NCI-H2081 treated with DMSO at 0.1 percent for 48 hours (cell line): ENCODE results near the gene TANGO2.

Experiments
- DNase-seq: peaks from one replicate; lab custom pipeline; 2025; lab: John Stamatoyannopoulos, UW

TANGO2 gene

DNA sequence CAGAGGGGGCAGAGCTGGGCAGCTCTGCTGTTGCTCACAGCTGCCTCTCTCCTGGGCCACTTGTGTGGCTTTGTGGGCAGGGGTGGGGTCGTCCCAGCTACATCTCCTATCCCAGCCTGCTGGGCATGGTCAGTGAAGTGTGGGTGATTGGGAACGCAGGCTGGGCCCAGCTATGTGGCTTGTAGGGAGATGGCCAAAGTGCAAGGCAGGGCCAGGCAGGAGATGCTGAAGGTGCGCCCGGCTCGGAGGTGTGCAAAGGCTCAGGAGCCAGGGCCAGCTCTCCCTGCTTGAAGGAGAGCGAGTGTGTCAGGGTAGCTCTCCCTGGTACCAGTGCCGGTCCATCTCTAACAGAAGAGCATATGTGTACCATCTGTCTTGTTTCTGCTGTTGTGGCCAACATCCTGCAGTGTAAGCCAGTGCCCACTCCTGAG lies 86.6 kb downstream of the TANGO2 start:
- DNase-seq, result no peak

DNA sequence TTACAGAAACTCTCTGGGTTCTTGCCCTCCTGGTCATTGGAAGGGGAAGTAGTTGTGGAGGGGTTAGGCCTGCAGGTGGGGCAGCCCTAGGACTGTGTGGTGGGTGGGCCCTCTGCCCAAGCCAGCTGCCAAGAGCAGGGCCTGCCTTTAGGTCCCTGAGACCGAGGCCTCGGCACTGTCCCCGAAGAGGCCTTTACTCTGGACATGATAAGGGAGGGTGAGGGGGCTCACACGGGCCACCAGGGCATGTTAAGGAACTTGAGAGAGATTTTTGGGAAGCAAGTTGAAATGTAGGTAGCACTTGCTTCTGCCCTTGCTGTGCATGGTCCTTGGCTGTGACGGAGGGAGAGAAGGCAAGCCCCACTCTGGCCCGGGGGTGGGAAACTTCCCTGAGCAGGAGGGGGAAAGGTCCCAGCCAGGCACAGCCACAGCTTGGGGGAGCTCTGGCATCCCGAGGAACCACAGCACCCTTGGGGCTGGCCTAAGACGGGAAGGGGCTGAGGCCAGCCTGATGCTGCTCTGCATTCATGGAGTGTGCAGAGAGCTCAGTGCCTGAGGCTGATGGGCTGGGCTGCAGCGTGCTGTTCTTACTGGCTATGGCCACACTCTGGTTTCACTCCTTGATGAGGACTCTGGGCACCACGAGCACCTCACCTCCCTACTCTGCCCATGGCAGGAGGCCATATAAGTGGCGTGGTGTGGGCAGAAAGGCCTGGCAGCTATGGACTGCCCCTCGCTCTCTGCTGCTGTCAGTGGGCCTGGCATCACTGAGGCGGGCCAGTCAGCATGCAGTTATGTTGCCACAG lies 87.2 kb downstream of the TANGO2 start:
- no peak for DNase-seq

DNA sequence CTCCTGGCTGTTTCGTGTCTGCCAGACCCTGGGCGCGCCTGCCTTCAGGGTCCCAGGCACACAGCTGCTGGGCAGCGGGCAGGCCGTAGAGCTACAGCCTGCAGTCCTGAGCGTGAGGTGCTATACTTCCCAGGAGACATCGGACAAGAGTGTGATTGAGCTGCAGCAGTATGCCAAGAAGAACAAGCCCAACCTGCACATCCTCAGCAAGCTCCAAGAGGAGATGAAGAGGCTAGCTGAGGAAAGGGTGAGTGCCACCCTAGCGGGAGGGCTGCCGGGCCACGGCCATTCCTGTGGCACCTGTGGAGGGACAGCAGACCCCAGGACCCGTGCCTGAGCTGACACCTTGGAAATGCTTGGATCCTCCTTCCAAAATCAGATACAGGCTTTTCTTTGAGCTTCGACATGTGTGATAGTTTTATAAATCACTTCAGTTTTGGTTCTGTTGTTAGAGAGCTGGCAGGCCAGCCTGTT lies 87.9 kb downstream of the TANGO2 start:
- no peak for DNase-seq

DNA sequence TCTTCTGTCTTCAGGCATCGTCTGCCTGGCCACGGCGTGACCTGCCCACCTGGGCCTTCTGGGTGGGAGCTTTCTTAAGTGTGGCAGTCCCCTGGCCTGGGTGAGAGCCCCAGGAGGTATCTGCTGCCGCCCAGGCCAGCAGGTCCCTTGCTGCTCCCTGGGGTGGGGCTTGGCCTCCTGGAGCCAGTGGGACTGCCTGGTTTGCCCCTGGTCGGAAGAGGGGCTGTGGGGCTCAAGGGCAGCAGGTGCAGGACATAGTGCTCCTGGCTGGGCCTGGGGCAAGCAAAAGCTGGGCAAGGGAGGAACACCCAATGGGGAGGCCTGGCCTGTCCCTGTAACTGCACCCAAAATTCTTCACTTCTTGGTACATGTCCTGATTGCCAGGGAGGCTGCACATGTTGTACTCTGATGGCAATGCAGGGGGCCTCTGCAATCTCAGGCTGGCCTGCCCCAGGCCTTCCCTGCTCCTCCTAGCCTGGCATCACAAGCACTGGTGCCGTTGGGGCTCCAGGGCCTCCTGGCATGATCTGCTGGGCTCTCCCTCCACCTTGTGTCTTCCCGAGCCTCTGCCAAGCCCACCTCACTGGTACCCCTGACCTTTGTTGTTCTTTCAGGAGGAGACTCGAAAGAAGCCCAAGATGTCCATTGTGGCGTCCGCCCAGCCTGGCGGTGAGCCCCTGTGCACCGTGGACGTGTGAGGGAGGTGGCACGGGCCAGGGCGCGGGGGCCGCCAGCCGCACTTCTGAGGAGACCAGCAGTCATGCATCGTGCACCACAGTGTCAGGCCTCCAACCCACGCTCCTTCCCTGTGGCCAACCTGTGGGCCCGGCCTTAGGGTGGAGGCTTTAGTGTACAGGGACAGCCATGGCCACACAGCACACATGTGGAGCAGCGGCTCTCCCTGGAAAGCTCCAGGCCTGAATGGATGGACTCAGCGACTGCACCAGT lies 88.8 kb downstream of the TANGO2 start:
- DNase-seq, result no peak

DNA sequence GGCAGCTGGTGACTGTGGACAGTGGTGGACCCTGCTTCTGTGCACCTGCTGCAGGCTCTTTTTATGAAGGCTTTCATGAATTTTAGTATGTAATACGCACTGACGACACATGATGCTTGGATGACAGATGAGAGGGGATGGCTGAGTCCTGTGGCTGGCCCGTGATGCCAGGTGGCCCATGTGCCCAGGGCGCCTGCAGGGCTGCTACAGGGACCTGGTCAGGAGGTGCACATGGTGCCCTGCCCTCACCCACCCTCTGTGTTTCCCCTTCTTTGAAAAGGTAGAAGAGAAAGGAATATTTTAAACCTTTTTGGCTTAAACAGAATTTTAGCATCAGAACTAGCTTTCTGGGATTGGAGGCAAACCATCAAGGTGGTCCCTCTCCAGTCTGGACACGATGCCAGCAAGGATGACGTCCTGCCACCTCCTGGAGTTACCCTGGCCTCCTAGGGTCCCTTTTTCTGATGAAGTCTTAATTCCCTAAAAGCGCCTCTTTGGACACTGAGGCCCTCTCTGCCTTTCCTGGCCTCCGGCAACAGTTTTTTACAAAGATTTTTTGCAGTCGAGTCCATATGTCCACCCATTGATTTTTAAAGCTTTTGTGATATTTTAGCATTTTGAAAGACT lies 89.6 kb downstream of the TANGO2 start:
- no peak for DNase-seq

DNA sequence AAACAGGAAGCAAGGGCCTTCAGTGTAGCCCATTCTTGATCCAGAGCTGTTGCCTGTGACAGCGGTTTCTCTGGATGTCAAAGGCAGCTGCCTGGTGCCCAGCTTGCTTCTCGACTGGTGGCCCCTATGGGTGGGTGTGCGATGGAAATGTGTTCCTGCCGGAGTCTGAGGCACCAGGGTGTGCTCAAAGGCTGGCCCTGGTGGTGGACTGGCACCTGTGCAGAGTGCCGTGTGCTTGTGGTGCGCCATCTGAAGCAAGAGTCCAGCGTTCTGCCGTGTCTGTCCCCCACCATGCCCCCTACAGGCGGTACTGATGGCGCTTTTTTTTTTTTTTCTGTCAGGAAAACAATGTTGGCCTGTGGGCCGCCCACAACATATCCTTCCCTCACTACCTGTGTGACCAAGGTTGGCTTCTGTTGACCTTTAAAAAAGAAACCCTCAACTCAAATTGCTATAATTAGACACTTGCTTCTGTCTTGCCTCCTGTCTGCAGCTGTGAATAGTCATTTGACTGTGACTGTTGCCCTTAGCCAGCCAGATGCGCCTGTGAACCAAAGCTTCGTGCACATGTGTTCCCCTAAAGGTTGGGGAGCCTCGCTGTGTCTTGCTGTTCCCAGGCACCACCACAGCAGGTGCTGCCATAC lies 90.3 kb downstream of the TANGO2 start:
- DNase-seq, result no peak

DNA sequence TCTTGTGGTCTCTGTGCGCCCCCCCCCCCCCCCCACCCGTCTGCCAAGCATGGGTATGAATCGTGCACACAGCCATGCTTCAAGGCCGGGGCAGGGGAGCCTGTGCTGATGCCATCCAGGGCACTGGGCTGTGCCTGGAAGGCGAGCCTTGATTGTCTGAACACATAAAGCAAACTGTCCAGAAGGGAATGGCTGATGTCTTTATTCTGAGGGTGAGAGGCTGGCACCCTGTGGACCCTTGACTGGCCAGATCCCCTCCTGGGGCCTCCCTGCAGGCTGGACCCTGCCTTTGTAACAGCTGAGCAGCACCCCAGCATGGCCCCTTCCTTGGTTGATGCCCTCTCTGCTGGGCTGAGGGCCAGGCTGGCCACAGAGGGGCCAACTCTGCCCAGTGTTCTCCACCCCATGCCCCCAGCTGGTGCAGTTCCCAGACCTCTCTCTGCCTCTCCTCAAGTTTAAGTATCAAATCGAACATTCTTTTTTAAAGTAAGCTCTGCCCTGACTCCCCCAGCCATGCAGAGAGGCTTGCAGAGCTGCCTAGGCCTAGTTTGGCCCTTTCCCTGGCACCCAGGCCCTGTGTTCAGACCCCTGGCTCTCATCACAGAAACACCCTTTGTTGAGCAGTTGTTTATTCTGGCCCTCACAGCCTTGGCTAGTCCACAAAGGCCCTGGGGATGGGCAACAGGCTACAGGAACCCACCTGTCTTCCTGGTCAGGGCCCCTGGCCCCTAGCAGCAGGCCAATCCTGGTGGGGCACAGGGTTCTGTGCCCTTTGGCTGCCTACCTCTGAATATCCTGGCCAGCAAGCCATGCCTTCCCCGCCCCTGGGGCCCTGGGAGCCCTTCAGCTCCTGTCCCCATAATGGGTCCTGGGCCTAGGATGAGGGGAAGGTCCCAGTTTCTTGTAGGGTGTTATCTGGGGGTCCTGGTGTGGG lies 91.0 kb downstream of the TANGO2 start:
- DNase-seq, result no peak

DNA sequence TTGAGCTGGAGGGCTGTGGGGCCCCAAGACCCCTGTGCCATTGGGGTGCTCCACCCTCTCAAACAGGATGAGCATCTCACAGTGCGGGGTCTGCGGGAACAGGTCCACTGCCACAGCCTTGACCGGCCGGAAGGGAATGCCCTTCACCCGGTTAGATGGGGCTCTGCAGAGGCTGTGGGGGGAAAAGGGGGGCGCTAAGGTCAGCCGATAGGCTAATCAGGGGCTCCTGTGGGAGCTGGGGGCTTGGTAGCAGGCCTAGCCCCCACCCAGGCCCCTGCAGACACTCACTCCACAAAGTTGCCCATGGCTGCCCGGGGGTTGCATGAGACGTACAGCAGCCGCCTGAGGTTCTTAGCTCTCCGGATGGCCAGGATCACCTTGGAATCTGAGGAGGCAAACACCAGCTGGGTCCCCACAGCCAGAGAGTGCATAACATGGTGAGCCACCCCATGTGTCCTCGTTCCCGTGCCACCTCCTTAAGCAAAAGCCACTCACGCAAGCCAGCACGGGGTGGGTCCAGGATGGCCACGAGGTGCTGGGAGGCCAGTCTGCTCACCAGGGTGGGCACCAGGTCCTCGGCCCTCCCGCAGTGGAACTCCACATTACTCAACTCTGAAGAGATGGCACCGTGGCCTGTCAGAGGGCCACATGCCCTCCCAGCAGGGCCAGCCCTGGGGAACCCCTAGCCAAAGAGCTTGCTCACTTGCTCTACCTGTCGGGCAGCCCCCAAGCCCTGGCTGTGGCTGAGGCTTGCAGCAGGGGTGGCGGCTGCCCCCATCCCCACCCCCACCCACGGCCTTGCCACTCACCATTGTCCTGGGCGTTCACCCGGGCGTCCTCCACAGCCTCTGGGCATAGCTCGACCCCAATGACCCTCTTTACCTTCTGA lies 92.0 kb downstream of the TANGO2 start:
- no peak for DNase-seq

DNA sequence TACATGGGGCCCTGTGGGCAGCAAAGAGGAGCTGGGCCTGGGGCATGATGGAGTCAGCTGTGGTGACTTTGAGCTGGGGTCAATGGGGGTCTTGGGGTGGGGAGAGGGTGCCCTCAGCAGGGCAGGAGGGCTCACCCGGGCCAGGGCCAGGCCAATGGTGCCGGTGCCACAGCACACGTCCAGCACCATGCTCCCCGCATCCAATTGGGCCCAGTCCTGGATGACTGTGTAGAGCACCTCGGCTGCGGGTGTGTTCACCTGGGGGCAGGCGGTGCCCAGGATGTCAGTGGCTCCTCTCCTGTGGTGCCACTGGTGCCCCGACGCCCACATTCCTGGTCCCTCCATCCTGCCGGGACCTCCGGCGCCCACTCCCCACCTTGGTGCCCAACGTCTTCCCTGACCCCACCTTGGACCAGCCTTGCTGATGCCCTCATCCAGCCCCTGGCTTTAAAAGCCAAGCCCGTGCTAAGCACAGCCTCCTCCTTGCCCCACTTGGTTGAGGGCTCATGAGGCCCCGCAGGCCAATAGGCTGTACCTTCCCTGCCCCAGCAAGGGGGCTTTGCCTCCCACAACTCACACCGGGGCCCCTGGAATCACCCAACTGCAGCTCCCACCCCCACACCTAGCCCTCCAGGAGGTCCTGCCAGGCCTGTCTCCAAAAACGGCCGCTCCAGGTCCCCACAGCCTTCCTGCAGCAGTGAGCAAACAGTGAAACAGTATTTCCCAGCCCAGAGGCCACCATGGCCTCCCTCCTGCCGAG lies 92.8 kb downstream of the TANGO2 start:
- DNase-seq, result no peak

DNA sequence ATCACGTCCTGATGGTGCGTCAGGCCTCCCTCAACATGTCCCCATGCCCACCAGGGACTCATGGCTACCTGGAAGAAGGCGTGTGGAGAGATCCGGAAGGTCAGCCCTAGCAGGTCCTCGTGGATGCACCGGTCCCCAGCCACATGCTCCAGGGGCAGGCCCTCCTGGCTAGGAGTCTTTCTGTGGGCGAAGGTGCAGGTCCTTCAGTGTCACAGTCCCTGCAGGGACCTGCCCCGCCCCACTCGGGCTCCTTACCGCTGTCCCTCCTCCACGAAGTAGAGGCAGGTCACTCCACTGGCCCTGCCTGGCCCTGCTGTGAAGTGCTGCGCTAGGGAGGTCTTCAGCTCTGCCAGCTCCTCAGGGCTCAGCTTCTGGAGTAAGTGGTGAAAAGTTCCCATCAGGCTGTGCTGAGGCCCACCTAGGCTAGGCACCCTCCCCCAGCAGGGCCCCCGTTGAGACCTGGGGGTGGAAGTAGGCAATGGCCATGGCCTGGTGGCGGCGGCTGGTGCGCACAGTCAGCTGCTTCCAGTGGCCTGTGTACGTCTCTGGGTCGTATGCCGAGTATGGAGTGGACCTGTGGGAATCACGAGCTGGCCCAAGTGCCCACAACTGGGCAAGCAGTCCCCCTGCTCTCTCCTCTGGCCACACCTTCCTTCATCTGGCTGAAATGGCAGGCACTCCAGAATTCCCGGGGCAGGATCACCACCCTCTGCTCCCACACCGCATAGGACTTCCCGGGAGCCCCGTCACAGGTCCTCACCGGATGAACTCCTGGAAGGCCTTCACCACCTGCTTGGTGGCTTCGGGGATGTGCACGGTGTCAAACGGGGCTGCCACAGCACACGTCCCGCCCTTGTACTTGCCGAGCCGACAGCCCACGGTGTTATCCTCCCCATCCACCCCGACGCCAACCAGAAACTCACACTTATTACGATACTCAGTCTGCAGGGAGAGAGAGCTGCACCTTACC lies 93.9 kb downstream of the TANGO2 start:
- no peak for DNase-seq

DNA sequence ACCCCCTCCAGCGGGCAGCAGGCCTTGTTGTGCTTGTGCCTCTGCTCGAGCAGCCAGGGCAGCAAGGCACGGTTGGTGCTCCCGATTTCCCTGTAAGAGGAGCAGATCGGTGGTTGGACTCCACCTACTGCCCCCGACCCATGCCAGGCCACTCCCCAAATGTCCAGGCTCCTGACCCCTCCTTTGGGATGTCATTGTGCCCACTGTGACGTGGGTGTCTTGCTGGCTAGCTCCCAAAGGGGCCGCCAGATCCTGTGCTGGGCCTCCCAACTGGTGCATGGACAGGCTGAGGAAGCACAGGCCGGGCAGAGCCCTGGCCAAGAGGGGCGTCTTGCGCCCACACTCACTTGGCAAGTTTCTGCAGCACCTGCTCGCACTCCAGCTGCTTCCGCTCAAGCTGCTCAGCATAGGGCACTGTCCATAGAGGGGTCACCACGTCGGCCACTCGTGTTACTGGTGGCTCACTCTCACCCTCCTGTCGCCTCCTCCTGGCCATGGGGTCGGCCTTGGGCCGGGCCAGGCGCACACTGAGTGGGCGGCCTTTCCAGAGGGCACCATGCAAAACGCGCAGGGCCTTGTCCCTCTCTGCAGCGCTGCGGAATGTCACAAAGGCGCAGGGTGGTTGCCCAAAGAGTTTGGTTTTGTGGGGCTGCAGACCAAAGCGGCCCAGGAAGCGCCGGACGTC lies 94.9 kb downstream of the TANGO2 start, which contains the start of gene RANBP1:
TSS of gene RANBP1 (plus strand) at position 414 of the 685 bp plus-strand sequence. CDS start at position 495, 81 bp downstream.
- no peak for DNase-seq

DNA sequence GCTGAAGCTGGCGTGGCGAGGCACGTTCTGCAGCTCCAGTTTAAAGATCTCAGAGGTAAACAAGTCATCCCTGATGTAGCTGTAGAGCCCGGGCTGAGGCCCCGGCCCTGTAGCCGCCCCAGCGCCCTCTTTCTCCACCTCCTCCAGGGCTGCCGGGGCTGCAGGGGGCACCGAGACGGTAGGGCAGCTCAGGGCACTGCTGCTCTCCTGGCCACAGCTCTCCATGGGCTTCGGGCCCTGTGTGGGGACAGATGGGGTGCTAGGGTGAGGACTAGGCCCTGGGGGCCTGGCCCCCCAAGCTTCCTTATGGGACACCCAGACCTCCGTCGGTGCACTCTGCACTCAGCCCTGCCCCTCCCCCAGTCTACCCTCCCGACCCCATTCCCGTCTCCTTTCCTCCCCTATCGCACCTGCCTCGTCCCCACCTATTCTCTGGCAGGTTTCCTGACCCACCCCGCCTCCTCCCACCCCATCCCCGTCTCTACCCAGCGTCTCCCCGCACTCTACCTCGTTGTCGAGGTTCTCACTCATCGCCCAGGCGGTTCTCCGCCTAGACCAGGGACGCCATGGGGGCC lies 95.6 kb downstream of the TANGO2 start:
- DNase-seq, result no peak
